Calu3 (cell line): ENCODE data around the gene GNG12. TPM values are rescaled to one million over a fixed set of nuclear protein-coding genes. Genes with fewer than 3 reads are reported as not detected.

ENCODE experiments used
- BruUV-seq: library from RNA; stranded (reverse); fragments of 400-500 nt; replicated peaks from 2 replicates; lab custom pipeline; 2021; lab: Mats Ljungman, UMichigan
- CTCF ChIA-PET: fragments of 300-600 bp; sonication (Branson Sonifier 250); formaldehyde crosslinking; loops from one replicate; lab custom pipeline; 2022; ENCODE audit warnings: antibody characterized with exemption; lab: Charles Lee
- DNase-seq: peaks from one replicate; pipeline ENCODE4 v3.0.0; 2022
- H3K27ac Mint-ChIP-seq: one replicate; pipeline ENCODE4 v1.8.0; 2022; ENCODE audit warnings: mixed read lengths; ENCODE audit not compliant: unreplicated experiment
- H3K27me3 Mint-ChIP-seq: one replicate; pipeline ENCODE4 v1.8.0; 2022; ENCODE audit warnings: mixed read lengths; ENCODE audit not compliant: unreplicated experiment
- H3K36me3 Mint-ChIP-seq: one replicate; pipeline ENCODE4 v1.8.0; 2022; ENCODE audit warnings: mild to moderate bottlenecking, moderate library complexity, mixed read lengths; ENCODE audit not compliant: insufficient read depth, unreplicated experiment
- H3K4me1 Mint-ChIP-seq: one replicate; pipeline ENCODE4 v1.8.0; 2022; ENCODE audit warnings: mild to moderate bottlenecking, low read depth, mixed read lengths; ENCODE audit not compliant: unreplicated experiment
- H3K4me3 Mint-ChIP-seq: one replicate; pipeline ENCODE4 v1.8.0; 2022; ENCODE audit warnings: mild to moderate bottlenecking, low read depth, moderate library complexity, mixed read lengths; ENCODE audit not compliant: unreplicated experiment
- H3K9me3 Mint-ChIP-seq: one replicate; pipeline ENCODE4 v1.8.0; 2022; ENCODE audit warnings: low read depth, mixed read lengths; ENCODE audit not compliant: unreplicated experiment
- CTCF ChIP-seq: fragments of 200-600 bp; IDR thresholded peaks from one replicate; pipeline ENCODE4 v1.8.0; 2022; ENCODE audit warnings: antibody characterized with exemption; ENCODE audit not compliant: unreplicated experiment
- intact Hi-C: fragments of 100-400 bp; cut with micrococcal nuclease; formaldehyde crosslinking; loops from one replicate; pipeline ENCODE4 v1.10.0; 2022; ENCODE audit not compliant: unreplicated experiment
- total RNA-seq: library from RNA; stranded (reverse); gene quantifications from 2 replicates; pipeline ENCODE4 v1.2.3, GENCODE V29; 2022

GNG12 gene
- total RNA-seq, 1 experiment from 2014 or later: 85.6 TPM

DNA sequence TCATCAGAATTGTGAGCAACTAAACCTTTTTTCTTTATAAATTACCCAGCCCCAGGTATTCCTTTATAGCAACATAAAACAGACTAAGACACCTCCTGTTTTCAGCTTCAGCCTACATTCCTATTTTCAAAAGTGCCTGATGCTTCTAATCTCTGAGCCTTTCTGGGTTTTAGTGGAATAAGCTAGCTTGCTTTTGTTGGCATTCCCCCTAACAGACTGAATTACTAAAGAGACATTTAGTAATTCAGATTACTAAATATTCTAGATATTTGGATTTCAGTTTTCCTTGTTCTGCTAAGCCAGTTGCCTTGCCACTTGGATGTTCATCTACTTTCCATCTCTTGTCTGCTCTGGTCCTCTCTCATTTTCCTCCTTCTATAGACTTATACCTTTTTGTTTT, 10.5 kb upstream of the GNG12 start:
- intact Hi-C loops: no loop called here
- BruUV-seq: no TSS peak
- Mint-ChIP-seq H3K36me3 (no peaks in the 10 kb centered on the region), H3K27me3 (no peaks in the 10 kb centered on the region), H3K9me3 (no peaks in the 10 kb centered on the region), H3K4me3 (no peak overlapping the region), H3K4me1 (peaks cover 19% of the 10 kb centered on the region), H3K27ac (no peak overlapping the region)
- CTCF ChIA-PET: no interaction called here
- TF ChIP-seq CTCF: no peak
- no peak for DNase-seq

- intact Hi-C loops: no loop called here
- BruUV-seq: no TSS peak
- no peak for TF ChIP-seq CTCF
- H3K4me1 Mint-ChIP-seq: peaks cover 23% of the 10 kb centered on the region
- H3K36me3 Mint-ChIP-seq: no peaks in the 10 kb centered on the region
- no peak overlapping the region for H3K4me3 Mint-ChIP-seq
- no peaks in the 10 kb centered on the region for H3K27me3 Mint-ChIP-seq
- no peaks in the 10 kb centered on the region for H3K9me3 Mint-ChIP-seq
- DNase-seq: no peak
- CTCF ChIA-PET: no interaction called here
- no peak overlapping the region for H3K27ac Mint-ChIP-seq
These were observed 10.1 kb upstream of the GNG12 start for GRCh38 chr1:67843331-67843730.

DNA sequence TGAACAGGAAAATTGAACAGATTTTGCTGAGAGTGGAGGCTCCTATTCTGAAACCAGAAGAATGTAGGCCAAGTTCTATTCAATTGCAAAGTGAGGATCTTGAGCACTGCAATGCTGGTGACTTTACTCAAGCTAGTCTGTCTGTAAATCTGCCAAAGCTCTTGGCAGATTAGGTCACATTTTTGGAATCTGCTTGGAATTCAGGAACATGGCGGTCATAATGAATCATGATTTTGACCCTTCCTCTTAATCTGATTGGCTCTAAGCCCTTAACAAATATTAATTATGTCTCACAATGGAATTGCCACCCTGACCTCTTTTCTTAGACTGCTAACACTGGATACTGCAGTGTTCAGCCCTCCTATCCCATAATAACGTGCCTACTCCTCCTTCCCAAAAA, 7.2 kb upstream of the GNG12 start:
- CTCF ChIA-PET: no interaction called here
- Mint-ChIP-seq H3K27me3 (no peaks in the 10 kb centered on the region), H3K9me3 (no peaks in the 10 kb centered on the region), H3K27ac (no peak overlapping the region), H3K4me3 (no peak overlapping the region), H3K4me1 (peaks cover 30% of the 10 kb centered on the region), H3K36me3 (no peaks in the 10 kb centered on the region)
- intact Hi-C loops: no loop called here
- TF ChIP-seq CTCF: no peak
- no TSS peak for BruUV-seq
- DNase-seq: no peak

GRCh38 chr1:67839826-67840225, 6.6 kb upstream of the GNG12 start:
- H3K4me3 Mint-ChIP-seq: no peak overlapping the region
- CTCF ChIA-PET: interaction anchor here (1.5 kb wide), 1 partner anchor 10 kb away, joined by 4 read pairs; no protein-coding TSS in a partner anchor
- H3K9me3 Mint-ChIP-seq: no peaks in the 10 kb centered on the region
- H3K36me3 Mint-ChIP-seq: no peaks in the 10 kb centered on the region
- BruUV-seq: no TSS peak
- TF ChIP-seq CTCF: no peak
- intact Hi-C loops: loop anchor here (2.0 kb wide), 1 partner anchor 73 kb away; no protein-coding TSS in a partner anchor
- H3K4me1 Mint-ChIP-seq: peaks cover 30% of the 10 kb centered on the region
- H3K27ac Mint-ChIP-seq: no peak overlapping the region
- no peak for DNase-seq
- no peaks in the 10 kb centered on the region for H3K27me3 Mint-ChIP-seq
